Natural killer cell (primary cell): ENCODE measurements around the gene MSI2. TPM values are rescaled to one million over a fixed set of nuclear protein-coding genes. Genes with fewer than 3 reads are reported as not detected.

Experiments used
- ATAC-seq, 3 donors: fragments of 150-1000 bp in 2 of 3; fragments of 200-7000 bp in 1 of 3; cut with Tn5 transposase; 1 replicate in 1 of 3; 2 replicates in 2 of 3; pipeline ENCODE4 v1.10.0; 2021; ENCODE audit warnings: mild to moderate bottlenecking in 2 of 3, moderate library complexity in 2 of 3
- DNase-seq, 2 donors: peaks; one replicate each; pipeline versions ENCODE4 v3.0.0 to v3.0.0-alpha.2; 2013 to 2021; ENCODE audit warnings: mixed read lengths in 1 of 2
- H3K27ac ChIP-seq: one replicate; pipeline ENCODE4 v1.5.1; 2013; ENCODE audit warnings: mild to moderate bottlenecking, low read length
- H3K27me3 ChIP-seq: one replicate; pipeline ENCODE4 v1.6.1; 2013; ENCODE audit warnings: low read length; ENCODE audit not compliant: control insufficient read depth, insufficient read depth
- H3K36me3 ChIP-seq: one replicate; pipeline ENCODE4 v1.6.1; 2013; ENCODE audit warnings: low read length; ENCODE audit not compliant: control insufficient read depth, insufficient read depth
- H3K4me1 ChIP-seq: one replicate; pipeline ENCODE4 v1.6.1; 2013; ENCODE audit warnings: low read length; ENCODE audit not compliant: control insufficient read depth, insufficient read depth
- H3K4me3 ChIP-seq: one replicate; pipeline ENCODE4 v1.5.1; 2013; ENCODE audit warnings: low read length
- H3K9me3 ChIP-seq: one replicate; pipeline ENCODE4 v1.6.1; 2013; ENCODE audit warnings: low read length; ENCODE audit not compliant: control insufficient read depth, insufficient read depth
- H3K27ac Mint-ChIP-seq, 2 donors: one replicate each; pipeline ENCODE4 v1.8.0; 2022; ENCODE audit warnings: mild to moderate bottlenecking in 2 of 2, mixed read lengths in 2 of 2, moderate library complexity in 1 of 2
- H3K27me3 Mint-ChIP-seq, 2 donors: one replicate each; pipeline ENCODE4 v1.8.0; 2022; ENCODE audit warnings: low read depth in 2 of 2, mixed read lengths in 2 of 2
- H3K36me3 Mint-ChIP-seq: one replicate; pipeline ENCODE4 v1.8.0; 2022; ENCODE audit warnings: mixed read lengths
- H3K4me1 Mint-ChIP-seq, 2 donors: one replicate each; pipeline ENCODE4 v1.8.0; 2022; ENCODE audit warnings: mixed read lengths in 2 of 2
- H3K4me3 Mint-ChIP-seq: one replicate; pipeline ENCODE4 v1.8.0; 2022; ENCODE audit warnings: mild to moderate bottlenecking, moderate library complexity, mixed read lengths
- H3K9me3 Mint-ChIP-seq, 2 donors: one replicate each; pipeline ENCODE4 v1.8.0; 2022; ENCODE audit warnings: mixed read lengths in 2 of 2
- WGBS: methylation state at CpG from one replicate; pipeline ENCODE4 v1.1.7; 2013; ENCODE audit warnings: missing lambda C conversion rate; ENCODE audit not compliant: insufficient coverage; 5-methylcytosine and 5-hydroxymethylcytosine counted together
- intact Hi-C: fragments of 100-400 bp; cut with micrococcal nuclease; formaldehyde crosslinking; loops from one replicate; pipeline ENCODE4 v1.14.2; 2022
- total RNA-seq, 4 donors: library from RNA; stranded (reverse); fragments of 120-200 nt in 1 of 4; gene quantifications; one replicate each; pipeline versions ENCODE4 v1.2.3 to v1.2.4, GENCODE V29; 2013 to 2022
- TF ChIP-seq, protein P1 (sequence below): fragments of 200-600 bp; IDR thresholded peaks from one replicate; pipeline ENCODE4 v1.8.0; 2022; ENCODE audit warnings: antibody characterized with exemption

The MSI2 gene
- total RNA-seq, 3 donors from 2014 or later (not counting 1 experiment from before 2014, with no cell fraction given), result 95.5 to 145 (median 96.8) TPM

- Histone ChIP-seq H3K36me3 (no peaks in the 10 kb centered on the region), H3K4me3 (no peak overlapping the region), H3K27me3 (no peaks in the 10 kb centered on the region), H3K4me1 (no peaks in the 10 kb centered on the region), H3K9me3 (no peaks in the 10 kb centered on the region), H3K27ac (no peak overlapping the region)
- Mint-ChIP-seq H3K4me1 (peaks cover 5 to 26% of the 10 kb centered on the region in 2 donors), H3K27ac (no peak overlapping the region), H3K4me3 (no peak overlapping the region), H3K27me3 (no peaks in the 10 kb centered on the region), H3K36me3 (no peaks in the 10 kb centered on the region), H3K9me3 (no peaks in the 10 kb centered on the region)
- TF ChIP-seq, protein P1, sequence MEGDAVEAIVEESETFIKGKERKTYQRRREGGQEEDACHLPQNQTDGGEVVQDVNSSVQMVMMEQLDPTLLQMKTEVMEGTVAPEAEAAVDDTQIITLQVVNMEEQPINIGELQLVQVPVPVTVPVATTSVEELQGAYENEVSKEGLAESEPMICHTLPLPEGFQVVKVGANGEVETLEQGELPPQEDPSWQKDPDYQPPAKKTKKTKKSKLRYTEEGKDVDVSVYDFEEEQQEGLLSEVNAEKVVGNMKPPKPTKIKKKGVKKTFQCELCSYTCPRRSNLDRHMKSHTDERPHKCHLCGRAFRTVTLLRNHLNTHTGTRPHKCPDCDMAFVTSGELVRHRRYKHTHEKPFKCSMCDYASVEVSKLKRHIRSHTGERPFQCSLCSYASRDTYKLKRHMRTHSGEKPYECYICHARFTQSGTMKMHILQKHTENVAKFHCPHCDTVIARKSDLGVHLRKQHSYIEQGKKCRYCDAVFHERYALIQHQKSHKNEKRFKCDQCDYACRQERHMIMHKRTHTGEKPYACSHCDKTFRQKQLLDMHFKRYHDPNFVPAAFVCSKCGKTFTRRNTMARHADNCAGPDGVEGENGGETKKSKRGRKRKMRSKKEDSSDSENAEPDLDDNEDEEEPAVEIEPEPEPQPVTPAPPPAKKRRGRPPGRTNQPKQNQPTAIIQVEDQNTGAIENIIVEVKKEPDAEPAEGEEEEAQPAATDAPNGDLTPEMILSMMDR, result no peak
- 93% methylated on average over 5 of the region's 6 CpGs for WGBS
- intact Hi-C loops, result no loop called here
- DNase-seq (no peak), ATAC-seq (no peak)
Observed at GRCh38 chr17:57499648-57500049, 243.3 kb downstream of the MSI2 start.

DNA sequence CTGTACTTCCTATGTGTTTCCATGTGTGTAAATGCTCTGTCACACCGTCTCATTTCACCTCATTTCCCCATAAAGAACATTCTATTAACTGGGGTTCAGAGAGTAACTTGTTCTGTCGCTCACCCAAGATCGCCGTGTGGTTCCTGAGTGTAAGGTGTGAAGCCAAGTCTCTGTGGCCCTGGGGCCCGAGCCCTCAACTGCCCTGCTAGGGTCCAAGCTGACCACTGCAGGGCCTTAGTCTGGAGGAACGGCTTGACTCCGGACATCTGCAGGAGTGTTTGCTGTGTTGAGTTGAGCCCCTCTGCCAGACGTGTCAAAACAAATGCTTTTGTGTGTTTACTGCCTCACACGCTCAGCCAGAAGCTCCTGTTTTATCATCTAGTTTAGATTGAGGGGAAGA, 244.7 kb downstream of the MSI2 start:
- ATAC-seq, result peak in 1 of 3 donors; percentile 17

GRCh38 chr17:57502022-57502421, 245.7 kb downstream of the MSI2 start:
- 84% methylated on average over 4 of the region's 4 CpGs for WGBS
- Mint-ChIP-seq H3K4me3 (no peak overlapping the region), H3K27ac (no peak overlapping the region), H3K4me1 (peaks cover 5 to 26% of the 10 kb centered on the region in 2 donors), H3K36me3 (no peaks in the 10 kb centered on the region), H3K9me3 (no peaks in the 10 kb centered on the region), H3K27me3 (no peaks in the 10 kb centered on the region)
- H3K9me3 ChIP-seq, result no peaks in the 10 kb centered on the region
- H3K4me1 ChIP-seq, result no peaks in the 10 kb centered on the region
- DNase-seq, result no peak
- intact Hi-C loops, result no loop called here
- no peak overlapping the region for H3K4me3 ChIP-seq
- ATAC-seq, result no peak
- TF ChIP-seq, protein P1, result no peak
- no peaks in the 10 kb centered on the region for H3K36me3 ChIP-seq
- H3K27me3 ChIP-seq, result no peaks in the 10 kb centered on the region
- no peak overlapping the region for H3K27ac ChIP-seq

More for the DNA sequence above, 244.7 kb downstream of the MSI2 start:
- no peak for DNase-seq
- intact Hi-C loops, result no loop called here
- Histone ChIP-seq H3K4me1 (no peaks in the 10 kb centered on the region), H3K27me3 (no peaks in the 10 kb centered on the region), H3K9me3 (no peaks in the 10 kb centered on the region), H3K4me3 (no peak overlapping the region), H3K27ac (no peak overlapping the region), H3K36me3 (no peaks in the 10 kb centered on the region)
- Mint-ChIP-seq H3K4me1 (peaks cover 5 to 26% of the 10 kb centered on the region in 2 donors), H3K36me3 (no peaks in the 10 kb centered on the region), H3K27ac (no peak overlapping the region), H3K9me3 (no peaks in the 10 kb centered on the region), H3K27me3 (no peaks in the 10 kb centered on the region), H3K4me3 (no peak overlapping the region)
- 84% methylated on average over 9 of the region's 9 CpGs for WGBS
- TF ChIP-seq, protein P1, result no peak

- H3K27ac Mint-ChIP-seq, result no peak overlapping the region
- H3K4me3 ChIP-seq, result no peak overlapping the region
- H3K4me1 Mint-ChIP-seq, result peaks cover 5 to 26% of the 10 kb centered on the region in 2 donors
- DNase-seq, result no peak
- no peaks in the 10 kb centered on the region for H3K9me3 ChIP-seq
- H3K27ac ChIP-seq, result no peak overlapping the region
- H3K36me3 ChIP-seq, result no peaks in the 10 kb centered on the region
- H3K9me3 Mint-ChIP-seq, result no peaks in the 10 kb centered on the region
- TF ChIP-seq, protein P1, result no peak
- H3K36me3 Mint-ChIP-seq, result no peaks in the 10 kb centered on the region
- intact Hi-C loops, result no loop called here
- 86% methylated on average over 1 of the region's 2 CpGs for WGBS
- no peaks in the 10 kb centered on the region for H3K27me3 ChIP-seq
- ATAC-seq, result no peak
- no peak overlapping the region for H3K4me3 Mint-ChIP-seq
- no peaks in the 10 kb centered on the region for H3K4me1 ChIP-seq
- H3K27me3 Mint-ChIP-seq, result no peaks in the 10 kb centered on the region
Observed at GRCh38 chr17:57502811-57503241, 246.5 kb downstream of the MSI2 start.
